Mononuclear cell (primary cell): Measurements from ENCODE around the gene MSH5. TPM values are rescaled to one million over a fixed set of nuclear protein-coding genes. Genes with fewer than 3 reads are reported as not detected.
"Not testable (repeated sequence)": the region's sequence is repeated elsewhere in the genome, so short reads cannot be mapped to it uniquely, and the experiment has no call there.

Experiments used
- H3K27me3 ChIP-seq: 2 replicates; pipeline ENCODE4 v1.6.0; 2011; ENCODE audit warnings: low read length, control low read depth; ENCODE audit not compliant: insufficient read depth
- H3K4me1 ChIP-seq: 2 replicates; pipeline ENCODE4 v1.5.1; 2011; ENCODE audit warnings: mild to moderate bottlenecking, low read length, control low read depth; ENCODE audit not compliant: insufficient read depth
- H3K4me3 ChIP-seq: 2 replicates; pipeline ENCODE4 v1.5.1; 2011; ENCODE audit warnings: mild to moderate bottlenecking, low read length, moderate library complexity
- H3K9me3 ChIP-seq: 2 replicates; pipeline ENCODE4 v1.5.1; 2011; ENCODE audit warnings: low read depth, mild to moderate bottlenecking, control low read depth, low read length
- total RNA-seq: library from RNA; depleted of rRNA; stranded (reverse); fragments of >200 nt; gene quantifications from one replicate; pipeline ENCODE4 v1.2.3, GENCODE V29; 2012

MSH5 gene
- total RNA-seq, 1 donor: 6.1 TPM

DNA sequence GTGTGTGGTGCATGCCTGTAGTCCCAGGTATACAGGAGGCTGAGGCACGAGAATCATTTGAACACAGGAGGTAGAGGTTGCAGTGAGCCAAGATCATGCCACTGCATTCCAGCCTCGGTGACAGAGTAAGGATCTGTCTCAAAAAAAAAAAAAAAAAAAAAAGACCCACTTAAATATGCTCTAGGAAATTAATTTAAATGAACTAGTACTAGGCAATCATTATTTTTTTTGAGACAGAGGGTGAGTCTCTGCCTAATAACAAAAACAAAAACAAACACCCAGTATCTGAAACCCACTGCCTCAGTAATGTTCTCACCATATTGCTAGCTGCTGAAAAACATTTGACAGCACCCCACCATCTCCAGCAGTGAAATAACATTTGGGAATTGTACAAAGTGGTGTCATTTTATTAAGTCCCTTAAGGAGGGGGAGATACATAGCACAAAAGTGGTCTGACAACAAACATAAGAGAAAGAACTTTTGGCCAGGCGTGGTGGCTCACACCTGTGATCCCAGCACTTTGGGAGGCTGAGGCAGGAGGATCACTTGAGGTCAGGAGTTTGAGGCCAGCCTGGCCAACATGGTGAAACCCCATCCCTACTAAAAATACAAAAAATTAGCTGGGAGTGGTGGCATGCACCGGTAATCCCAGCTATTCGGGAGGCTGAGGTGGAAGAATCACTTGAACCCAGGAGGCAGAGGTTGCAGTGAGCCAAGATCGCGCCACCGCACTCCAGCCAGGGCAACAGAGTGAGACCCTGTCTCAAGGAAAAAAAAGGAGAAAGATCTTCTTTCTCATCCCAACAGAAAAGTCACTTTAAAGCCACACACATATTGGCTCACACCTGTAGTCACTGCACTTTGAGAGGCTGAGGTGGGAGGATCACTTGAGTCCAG is 61.5 kb downstream of the MSH5 start:
- peaks cover 35% of the 10 kb centered on the region for H3K4me1 ChIP-seq
- not testable (repeated sequence) for H3K9me3 ChIP-seq, H3K4me3 ChIP-seq, H3K27me3 ChIP-seq

DNA sequence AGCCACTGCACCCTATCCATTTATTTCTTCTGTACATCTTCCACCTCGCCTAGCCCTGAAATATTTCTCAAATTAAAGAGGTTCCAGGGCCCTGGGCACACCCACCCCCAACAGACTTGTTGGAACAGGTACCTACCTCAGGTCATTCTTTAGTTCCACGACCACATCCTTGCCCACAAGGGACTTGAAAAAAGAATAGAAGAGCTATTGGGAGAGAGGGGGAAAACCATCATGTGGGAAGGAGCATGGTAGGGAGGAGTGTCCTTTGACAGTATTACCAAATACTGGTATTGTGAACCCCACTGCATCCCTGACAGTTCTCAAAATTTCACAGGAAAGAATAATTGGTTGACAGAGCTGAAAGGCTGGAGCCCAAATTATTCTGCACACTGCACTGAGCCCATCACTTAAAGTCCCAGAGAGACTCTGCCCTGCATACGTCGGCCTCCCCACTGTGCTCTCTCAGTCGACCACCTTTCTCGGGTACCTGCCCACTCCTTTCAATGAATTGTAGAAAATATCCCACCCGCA is 66.2 kb downstream of the MSH5 start:
- H3K4me3 ChIP-seq: peak overlapping the region; percentile 79

DNA sequence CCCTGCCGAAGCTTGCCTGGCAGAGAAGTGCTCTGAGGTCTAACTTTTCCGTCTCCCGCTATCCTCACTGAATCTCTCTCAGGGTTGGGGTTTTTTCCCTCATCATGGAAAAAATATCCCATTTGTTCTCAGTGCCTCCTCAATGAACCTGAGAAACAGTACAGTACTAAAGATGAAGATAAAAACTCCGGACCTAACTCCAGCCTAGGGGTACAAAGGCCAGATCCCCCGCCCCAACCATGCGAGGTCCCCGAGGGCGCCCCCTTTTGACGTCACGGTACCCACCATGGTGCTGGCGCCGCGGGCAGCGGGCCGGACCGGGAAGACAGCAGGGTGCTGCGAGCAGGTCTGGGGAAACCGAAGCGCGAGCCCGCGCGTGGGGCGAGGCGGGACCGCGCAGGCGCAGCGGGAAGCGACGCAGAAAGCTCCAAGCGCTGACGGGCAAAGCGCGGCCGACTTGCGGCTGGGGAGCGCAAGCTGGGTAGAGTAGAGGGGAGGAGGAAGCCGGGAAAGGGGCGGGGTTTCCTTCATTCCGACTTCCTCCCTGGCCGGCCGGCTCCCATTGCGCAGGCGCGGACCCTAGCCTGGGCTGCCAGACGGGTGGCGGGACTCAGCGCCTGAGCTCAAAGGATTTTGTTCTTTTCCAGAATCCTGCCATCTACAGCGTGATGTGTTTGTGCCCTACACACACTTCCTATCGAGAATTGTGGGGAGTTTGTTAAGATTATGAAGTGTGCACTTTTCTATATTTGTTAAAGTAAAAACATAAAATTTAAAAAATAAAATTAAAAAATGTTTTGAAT is 66.9 kb downstream of the MSH5 start, which contains the start of gene LSM2:
Gene LSM2, minus strand, starts transcription at position 497 of the 803 bp plus-strand sequence. Its CDS starts 209 bp downstream, at position 288.
- Histone ChIP-seq H3K27me3 (no peaks in the 10 kb centered on the region), H3K4me1 (peaks cover 24% of the 10 kb centered on the region), H3K9me3 (no peaks in the 10 kb centered on the region), H3K4me3 (peak within 1 kb of the TSS; percentile 79)

More for the DNA sequence above, 66.2 kb downstream of the MSH5 start:
- Histone ChIP-seq H3K27me3 (no peaks in the 10 kb centered on the region), H3K9me3 (no peaks in the 10 kb centered on the region), H3K4me1 (peaks cover 24% of the 10 kb centered on the region)

DNA sequence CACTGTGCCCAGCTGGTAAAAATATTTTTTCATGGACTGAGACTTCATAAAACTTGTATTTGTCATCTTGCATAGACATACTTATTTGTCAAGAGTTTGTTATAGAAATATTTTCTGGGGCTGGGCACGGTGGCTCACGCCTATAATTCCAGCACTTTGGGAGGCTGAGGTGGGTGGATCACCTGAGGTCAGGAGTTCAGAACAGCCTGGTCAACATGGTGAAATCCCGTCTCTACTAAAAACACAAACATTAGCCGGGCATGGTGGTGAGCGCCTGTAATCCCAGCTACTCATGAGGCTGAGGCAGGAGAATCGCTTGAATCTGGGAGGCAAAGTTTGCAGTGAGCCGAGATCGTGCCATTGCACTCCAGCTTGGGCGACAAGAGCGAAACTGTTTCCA is 68.8 kb downstream of the MSH5 start:
- H3K4me3 ChIP-seq, H3K9me3 ChIP-seq, H3K27me3 ChIP-seq: not testable (repeated sequence)
- H3K4me1 ChIP-seq: peaks cover 41% of the 10 kb centered on the region

DNA sequence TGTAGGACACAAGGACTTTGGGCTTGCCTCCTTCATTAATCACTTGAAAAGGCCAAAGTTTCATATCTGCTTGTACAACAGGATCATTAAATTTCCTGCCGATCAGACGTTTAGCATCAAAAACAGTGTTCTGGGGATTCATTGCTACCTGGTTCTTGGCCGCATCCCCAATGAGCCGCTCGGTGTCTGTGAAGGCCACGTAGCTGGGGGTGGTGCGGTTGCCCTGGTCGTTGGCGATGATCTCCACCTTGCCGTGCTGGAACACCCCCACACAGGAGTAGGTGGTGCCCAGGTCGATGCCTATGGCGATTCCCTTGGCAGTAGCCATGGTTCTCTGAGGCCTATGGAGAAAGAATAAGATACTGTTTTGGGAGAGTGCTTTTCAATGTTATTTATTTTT is 71.8 kb downstream of the MSH5 start:
- Histone ChIP-seq H3K4me1 (peaks cover 31% of the 10 kb centered on the region), H3K4me3 (no peak overlapping the region), H3K9me3 (no peaks in the 10 kb centered on the region), H3K27me3 (no peaks in the 10 kb centered on the region)

Other genes with a start within 250 kb of the MSH5 start
- gene MICB, start 241.9 kb upstream of the MSH5 start, total RNA-seq: 29.2 TPM
- not detected for gene MCCD1, start 211.0 kb upstream of the MSH5 start, total RNA-seq
- 183 TPM for gene DDX39B, start 198.0 kb upstream of the MSH5 start, total RNA-seq
- gene ATP6V1G2, start 193.4 kb upstream of the MSH5 start, total RNA-seq: 0.73 TPM
- gene NFKBIL1, start 192.4 kb upstream of the MSH5 start, total RNA-seq: 9.8 TPM
- gene LTA, start 167.7 kb upstream of the MSH5 start, total RNA-seq: 2.5 TPM
- 230 TPM for gene TNF, start 164.4 kb upstream of the MSH5 start, total RNA-seq
- 191 TPM for gene LTB, start 157.6 kb upstream of the MSH5 start, total RNA-seq
- 200 TPM for gene LST1, start 153.7 kb upstream of the MSH5 start, total RNA-seq
- gene NCR3, start 147.0 kb upstream of the MSH5 start, total RNA-seq: 9.2 TPM
- 245 TPM for gene AIF1, start 124.8 kb upstream of the MSH5 start, total RNA-seq
- 67.0 TPM for gene PRRC2A, start 119.3 kb upstream of the MSH5 start, total RNA-seq
- gene BAG6, start 87.3 kb upstream of the MSH5 start, total RNA-seq: 81.3 TPM
- gene APOM, start 84.1 kb upstream of the MSH5 start, total RNA-seq: 3.0 TPM
- gene C6orf47, start 79.2 kb upstream of the MSH5 start, total RNA-seq: 14.6 TPM
- gene GPANK1, start 75.0 kb upstream of the MSH5 start, total RNA-seq: 11.9 TPM
- 124 TPM for gene CSNK2B, start 73.9 kb upstream of the MSH5 start, total RNA-seq
- 9.8 TPM for gene LY6G5B, start 70.0 kb upstream of the MSH5 start, total RNA-seq
- gene LY6G5C, start 58.9 kb upstream of the MSH5 start, total RNA-seq: 1.2 TPM
- 36.9 TPM for gene ABHD16A, start 36.7 kb upstream of the MSH5 start, total RNA-seq
- gene LY6G6F, start 33.1 kb upstream of the MSH5 start, total RNA-seq: 7.7 TPM
- gene LY6G6D, start 24.7 kb upstream of the MSH5 start, total RNA-seq: 1.0 TPM
- gene LY6G6C, start 18.3 kb upstream of the MSH5 start, total RNA-seq: not detected
- 11.5 TPM for gene MPIG6B, start 16.6 kb upstream of the MSH5 start, total RNA-seq
- 9.8 TPM for gene DDAH2, start 10.7 kb upstream of the MSH5 start, total RNA-seq
- gene CLIC1, start 3.5 kb upstream of the MSH5 start, total RNA-seq: 421 TPM
- 0.63 TPM for gene SAPCD1, start 22.7 kb downstream of the MSH5 start, total RNA-seq
- 0.31 TPM for gene VWA7, start 37.3 kb downstream of the MSH5 start, total RNA-seq
- gene VARS1, start 55.7 kb downstream of the MSH5 start, total RNA-seq: 12.3 TPM
- gene LSM2, start 67.0 kb downstream of the MSH5 start, total RNA-seq: 15.4 TPM
- 2.7 TPM for gene HSPA1L, start 75.3 kb downstream of the MSH5 start, total RNA-seq
- 16.6 TPM for gene HSPA1A, start 75.5 kb downstream of the MSH5 start, total RNA-seq
- 13.3 TPM for gene HSPA1B, start 87.7 kb downstream of the MSH5 start, total RNA-seq
- gene NEU1, start 122.8 kb downstream of the MSH5 start, total RNA-seq: 19.4 TPM
- gene SLC44A4, start 139.0 kb downstream of the MSH5 start, total RNA-seq: 0.10 TPM
- gene EHMT2, start 157.7 kb downstream of the MSH5 start, total RNA-seq: 14.4 TPM
- gene ZBTB12, start 162.1 kb downstream of the MSH5 start, total RNA-seq: 0.21 TPM
- gene C2, start 187.7 kb downstream of the MSH5 start, total RNA-seq: 2.5 TPM
- 3.1 TPM for gene CFB, start 206.1 kb downstream of the MSH5 start, total RNA-seq
- gene NELFE, start 219.0 kb downstream of the MSH5 start, total RNA-seq: 47.8 TPM
- 44.8 TPM for gene SKIC2, start 219.2 kb downstream of the MSH5 start, total RNA-seq
- 16.1 TPM for gene DXO, start 232.1 kb downstream of the MSH5 start, total RNA-seq
- 0.94 TPM for gene C4A, start 242.1 kb downstream of the MSH5 start, total RNA-seq